Measurements from ENCODE around the gene GPR65.

Gene GPR65

GRCh38 chr14:88037325-88037724 lies 32.4 kb downstream of the GPR65 start:
- no peak for DNase-seq (ENCODE audit: low read depth in 1 of 2, low spot score in 1 of 2)

GRCh38 chr14:88039197-88039596 lies 34.3 kb downstream of the GPR65 start:
- no peak for DNase-seq (ENCODE audit: low read depth in 1 of 2, low spot score in 1 of 2)

- no peak for DNase-seq (ENCODE audit: low read depth in 1 of 2, low spot score in 1 of 2)
These were observed 35.2 kb downstream of the GPR65 start for GRCh38 chr14:88040146-88040545.

- DNase-seq (ENCODE audit: low read depth in 1 of 2, low spot score in 1 of 2) = no peak
These were observed 38.9 kb downstream of the GPR65 start for GRCh38 chr14:88043529-88044443.

GRCh38 chr14:88044444-88044758 lies 39.5 kb downstream of the GPR65 start:
- no peak for DNase-seq (ENCODE audit: low read depth in 1 of 2, low spot score in 1 of 2)

- no peak for DNase-seq (ENCODE audit: low read depth in 1 of 2, low spot score in 1 of 2)
These were observed 40.0 kb downstream of the GPR65 start for GRCh38 chr14:88044776-88045446.

- DNase-seq (ENCODE audit: low read depth in 1 of 2, low spot score in 1 of 2) = no peak
These were observed 40.8 kb downstream of the GPR65 start for GRCh38 chr14:88045705-88046104.

- no peak for DNase-seq (ENCODE audit: low read depth in 1 of 2, low spot score in 1 of 2)
These were observed 43.4 kb downstream of the GPR65 start for GRCh38 chr14:88048351-88048750.

GRCh38 chr14:88049266-88049665 lies 44.3 kb downstream of the GPR65 start:
- no peak for DNase-seq (ENCODE audit: low read depth in 1 of 2, low spot score in 1 of 2)

- DNase-seq (ENCODE audit: low read depth in 1 of 2, low spot score in 1 of 2) = no peak
These were observed 45.0 kb downstream of the GPR65 start for GRCh38 chr14:88049936-88050335.

- no peak for DNase-seq (ENCODE audit: low read depth in 1 of 2, low spot score in 1 of 2)
These were observed 55.6 kb downstream of the GPR65 start for GRCh38 chr14:88060576-88060975.

- DNase-seq (ENCODE audit: low read depth in 1 of 2, low spot score in 1 of 2) = no peak
These were observed 58.9 kb downstream of the GPR65 start for GRCh38 chr14:88063811-88064210.

All from activated T-helper 1 cell treated with anti-CD3 and anti-CD28 coated beads, Interleukin-2, amount 50 U/mL, for 16 hours (primary cell).